ENCODE results near the gene CTTNBP2. TPM values are rescaled to one million over a fixed set of nuclear protein-coding genes. Genes with fewer than 3 reads are reported as not detected.

The CTTNBP2 gene
- total and polyA plus RNA-seq, 10 of the 15 experiments (the other 5 are each of a cell fraction or from before 2014, with no cell fraction given), result 0.04 to 0.43 TPM; not detected in 8

GRCh38 chr7:117811696-117812095 is 61.5 kb downstream of the CTTNBP2 start:
- WGBS (ENCODE audit: insufficient coverage, insufficient replicate concordance, low lambda C conversion rate, missing lambda C conversion rate), result 17% methylated on average over 2 of the region's 2 CpGs
- FAIRE-seq (no peak), ATAC-seq (no peak), DNase-seq (ENCODE audit: low read depth, low spot score) (no peak)
- Histone ChIP-seq H3K9ac (ENCODE audit: control insufficient read depth, insufficient read depth, low read length) (no peak overlapping the region), H3K9me3 (replicated peaks; ENCODE audit: control insufficient read depth, insufficient read depth, low read length) (no peaks in the 10 kb centered on the region), H3K4me1 (ENCODE audit: control insufficient read depth, insufficient read depth, low read length) (no peaks in the 10 kb centered on the region), H3K27ac (ENCODE audit: control insufficient read depth, insufficient read depth) (no peak overlapping the region), H3K36me3 (ENCODE audit: control insufficient read depth in 2 of 2, insufficient read depth in 2 of 2, low read length in 1 of 2) (no peaks in the 10 kb centered on the region), H2AFZ (ENCODE audit: control insufficient read depth, low read depth, low read length) (no peak overlapping the region), H3K79me2 (ENCODE audit: control insufficient read depth, insufficient read depth, low read length) (no peaks in the 10 kb centered on the region), H3K4me3 (no peak overlapping the region), H3K27me3 (replicated peaks in 1 of 2; ENCODE audit: control insufficient read depth in 2 of 2, insufficient read depth in 2 of 2, low read length in 1 of 2) (no peaks in the 10 kb centered on the region), H4K20me1 (ENCODE audit: control insufficient read depth, insufficient read depth) (no peaks in the 10 kb centered on the region), H3K4me2 (ENCODE audit: control insufficient read depth, insufficient read depth) (no peak overlapping the region)
- POLR2A ChIA-PET, result no interaction called here
- CTCF ChIA-PET, result interaction anchor here (0.6 to 1.7 kb wide), 2 partner anchors 9 to 60 kb away, joined by 3 to 6 read pairs; no protein-coding TSS in a partner anchor
- RAD21 ChIA-PET (ENCODE audit: unreplicated experiment), result no interaction called here
- in situ Hi-C loops (cut with MboI) (no loop called here), intact Hi-C loops (cut with micrococcal nuclease; ENCODE audit: unreplicated experiment) (no loop called here)
- BruUV-seq (replicated peaks), result no TSS peak
- TF ChIP-seq YY1 (IDR thresholded peaks at IDR 0.05; ENCODE audit: low read depth, low read length), result no peak
- TF ChIP-seq SMARCA5 (IDR thresholded peaks at IDR 0.05), result no peak
- TF ChIP-seq RUNX3 (IDR thresholded peaks at IDR 0.05; ENCODE audit: low read length), result no peak
- TF ChIP-seq BCLAF1 (IDR thresholded peaks at IDR 0.05), result no peak
- TF ChIP-seq MAX (IDR thresholded peaks at IDR 0.05; ENCODE audit: low read depth, low read length), result no peak
- no peak for TF ChIP-seq IRF3 (IDR thresholded peaks at IDR 0.05)
- TF ChIP-seq IKZF1 (conservative IDR thresholded peaks at IDR 0.05), result no peak
- no peak for TF ChIP-seq KAT2A (conservative IDR thresholded peaks at IDR 0.05; ENCODE audit: control insufficient read depth, low read depth, low read length)
- TF ChIP-seq ZBTB4 (CRISPR knock-in tag; IDR thresholded peaks at IDR 0.05), result no peak
- TF ChIP-seq STAT1 (conservative IDR thresholded peaks at IDR 0.05), result no peak
- TF ChIP-seq WRNIP1 (IDR thresholded peaks at IDR 0.05; ENCODE audit: borderline replicate concordance, low read depth, low read length), result no peak
- no peak for TF ChIP-seq CBX5 (IDR thresholded peaks at IDR 0.05; ENCODE audit: low read depth)
- TF ChIP-seq ASH2L (IDR thresholded peaks at IDR 0.05; ENCODE audit: borderline replicate concordance, low read depth), result no peak
- TF ChIP-seq CREB1 (IDR thresholded peaks at IDR 0.05; ENCODE audit: low read depth), result no peak
- TF ChIP-seq TAF1 (IDR thresholded peaks at IDR 0.05; ENCODE audit: borderline replicate concordance, low read depth, low read length), result no peak
- no peak for TF ChIP-seq CHD1 (IDR thresholded peaks at IDR 0.05; ENCODE audit: low read depth, low read length)
- TF ChIP-seq SMC3 (IDR thresholded peaks at IDR 0.05; ENCODE audit: borderline replicate concordance, low read length), result no peak
- SMC1A ChIA-PET (ENCODE audit: uncharacterized antibody, unreplicated experiment), result interaction anchor here (0.7 to 1.7 kb wide), 5 partner anchors 19 to 412 kb away, joined by 3 to 5 read pairs (median 3); no protein-coding TSS in a partner anchor
